Neutrophil (primary cell): ENCODE data around the gene ZBTB12.

Experiments
- H3K27ac ChIP-seq: fragments of 200-600 bp; sonication (generic); 2 replicates; pipeline ENCODE4 v1.5.1; 2016; ENCODE audit warnings: mild to moderate bottlenecking, moderate library complexity
- H3K27me3 ChIP-seq: fragments of 200-600 bp; sonication (generic); 2 replicates; pipeline ENCODE4 v1.6.0; 2016; ENCODE audit warnings: mild to moderate bottlenecking
- H3K36me3 ChIP-seq: fragments of 200-600 bp; sonication (generic); 2 replicates; pipeline ENCODE4 v1.5.1; 2017
- H3K4me1 ChIP-seq, 2 experiments: fragments of 200-600 bp in 1 of 2; sonication (generic) in 1 of 2; 1 replicate in 1 of 2; 2 replicates in 1 of 2; pipeline versions ENCODE4 v1.5.1 to v1.6.1; 2013 to 2016; ENCODE audit warnings: low read depth in 1 of 2, low read length in 1 of 2, mild to moderate bottlenecking in 1 of 2, moderate library complexity in 1 of 2; ENCODE audit not compliant: control insufficient read depth in 1 of 2, insufficient read depth in 1 of 2
- H3K4me3 ChIP-seq, 2 experiments: fragments of 200-600 bp in 1 of 2; sonication (generic) in 1 of 2; 1 replicate in 1 of 2; 2 replicates in 1 of 2; pipeline ENCODE4 v1.5.1; 2013 to 2016; ENCODE audit warnings: low read depth in 1 of 2, low read length in 1 of 2, mild to moderate bottlenecking in 1 of 2, moderate library complexity in 1 of 2
- H3K9me3 ChIP-seq: fragments of 200-600 bp; sonication (generic); 2 replicates; pipeline ENCODE4 v1.5.1; 2016
- CTCF ChIP-seq: fragments of 200-600 bp; sonication (generic); IDR thresholded peaks from 2 replicates; pipeline ENCODE4 v1.5.1; 2016; ENCODE audit warnings: antibody characterized with exemption

Gene ZBTB12

GRCh38 chr6:31897612-31898382, 4.1 kb downstream of the ZBTB12 start, which contains the start of gene EHMT2:
TSS of gene EHMT2 (minus strand) at chr6:31897698. CDS start at chr6:31897677, 21 bp downstream.
- Histone ChIP-seq H3K36me3 (no peaks in the 10 kb centered on the region), H3K27ac (peak within 1 kb of the TSS; percentile 77), H3K9me3 (no peaks in the 10 kb centered on the region), H3K27me3 (peaks cover 7% of the 10 kb centered on the region), H3K4me3 (peak within 1 kb of the TSS; percentile 89 to 91), H3K4me1 (peaks cover 30 to 31% of the 10 kb centered on the region in 2 experiments)
- peak; percentile 72 for TF ChIP-seq CTCF

DNA sequence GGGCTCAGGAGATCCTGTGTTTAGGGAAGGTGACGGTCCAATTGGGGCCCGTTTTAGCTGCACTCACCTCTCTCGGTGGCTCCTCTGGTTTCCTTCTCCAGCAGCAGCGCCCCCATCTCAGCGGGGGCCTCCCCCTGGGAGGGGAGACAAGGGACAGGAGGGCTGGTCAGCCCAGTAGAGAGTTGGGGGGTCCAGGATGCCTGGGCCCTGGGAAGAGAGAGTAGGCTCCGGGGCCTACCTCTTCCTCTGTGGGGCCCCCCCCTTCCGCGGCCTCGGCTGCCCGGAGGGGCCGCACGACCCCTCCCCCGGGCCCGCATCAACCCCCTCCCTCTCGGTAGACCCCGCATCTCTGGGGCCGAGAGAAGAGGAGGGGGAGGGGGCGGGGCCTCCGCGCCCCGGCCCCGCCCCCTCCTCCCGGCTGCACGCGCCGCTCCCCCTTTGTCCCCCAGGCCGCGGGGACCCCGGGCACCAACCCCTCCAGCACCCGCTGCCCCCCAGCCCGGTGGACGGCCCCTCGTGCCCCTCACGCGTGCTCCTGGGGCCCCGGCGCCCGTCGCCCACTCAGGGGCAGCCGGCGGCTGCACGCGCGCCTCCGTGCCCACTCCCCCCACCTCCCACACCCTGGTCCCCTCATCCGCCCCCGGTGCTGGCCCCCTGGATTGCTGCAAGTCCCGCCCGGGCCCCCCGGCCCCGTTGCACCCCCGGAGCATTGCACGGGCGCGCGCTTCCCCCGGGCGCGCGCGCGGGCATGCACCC, 4.9 kb downstream of the ZBTB12 start:
- peak overlapping the region; percentile 89 to 91 for H3K4me3 ChIP-seq
- H3K36me3 ChIP-seq, result peaks cover 4% of the 10 kb centered on the region
- peak overlapping the region; percentile 77 for H3K27ac ChIP-seq
- peaks cover 22 to 23% of the 10 kb centered on the region in 2 experiments for H3K4me1 ChIP-seq
- H3K27me3 ChIP-seq, result no peaks in the 10 kb centered on the region
- H3K9me3 ChIP-seq, result no peaks in the 10 kb centered on the region
- TF ChIP-seq CTCF, result no peak

DNA sequence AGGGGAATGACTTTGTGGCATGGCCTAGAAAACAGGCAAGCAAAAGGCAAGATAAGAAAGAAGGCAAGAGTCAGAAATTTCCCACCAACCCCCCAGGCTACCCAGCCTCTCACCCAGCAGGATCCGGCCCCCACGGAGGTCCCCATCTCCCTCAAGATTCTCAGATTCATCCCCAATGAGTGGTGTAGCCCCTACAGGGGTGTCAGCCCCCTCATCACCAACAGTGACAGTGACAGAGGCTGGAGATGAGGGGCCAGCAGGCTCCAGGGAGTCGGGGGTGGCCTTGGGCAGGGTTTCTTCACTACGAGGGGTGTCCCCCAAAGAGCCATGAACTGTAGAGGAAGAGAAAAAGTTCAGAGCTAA, 5.4 kb downstream of the ZBTB12 start:
- TF ChIP-seq CTCF, result no peak
- H3K4me1 ChIP-seq, result peaks cover 22 to 23% of the 10 kb centered on the region in 2 experiments
- H3K36me3 ChIP-seq, result peaks cover 4% of the 10 kb centered on the region
- H3K27me3 ChIP-seq, result no peaks in the 10 kb centered on the region
- no peaks in the 10 kb centered on the region for H3K9me3 ChIP-seq
- H3K4me3 ChIP-seq, result peak overlapping the region in 1 of 2 experiments; percentile 89
- H3K27ac ChIP-seq, result peak overlapping the region; percentile 77

DNA sequence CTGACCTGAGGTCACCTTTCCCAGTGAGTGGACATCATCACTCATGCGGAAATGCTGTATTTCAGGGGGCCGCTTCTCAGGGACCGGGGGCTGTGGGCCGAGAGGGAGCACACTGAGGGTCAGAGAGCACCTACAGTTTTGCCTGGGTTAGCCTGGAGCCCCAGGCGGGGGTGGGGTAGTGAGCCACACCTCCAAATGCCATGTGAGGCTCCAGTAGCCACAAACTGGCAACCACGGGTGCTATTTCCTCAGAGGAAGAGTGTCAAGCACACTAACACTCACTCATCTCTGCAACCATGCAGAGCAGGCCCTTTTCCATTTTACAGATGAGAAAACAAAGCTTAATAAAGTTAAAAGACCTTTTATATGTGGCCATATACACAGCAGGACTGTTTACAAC, 9.1 kb downstream of the ZBTB12 start:
- Histone ChIP-seq H3K27ac (no peak overlapping the region), H3K9me3 (no peaks in the 10 kb centered on the region), H3K4me3 (no peak overlapping the region), H3K4me1 (peaks cover 0 to 2% of the 10 kb centered on the region in 2 experiments), H3K27me3 (no peaks in the 10 kb centered on the region), H3K36me3 (peaks cover 11% of the 10 kb centered on the region)
- TF ChIP-seq CTCF, result no peak

DNA sequence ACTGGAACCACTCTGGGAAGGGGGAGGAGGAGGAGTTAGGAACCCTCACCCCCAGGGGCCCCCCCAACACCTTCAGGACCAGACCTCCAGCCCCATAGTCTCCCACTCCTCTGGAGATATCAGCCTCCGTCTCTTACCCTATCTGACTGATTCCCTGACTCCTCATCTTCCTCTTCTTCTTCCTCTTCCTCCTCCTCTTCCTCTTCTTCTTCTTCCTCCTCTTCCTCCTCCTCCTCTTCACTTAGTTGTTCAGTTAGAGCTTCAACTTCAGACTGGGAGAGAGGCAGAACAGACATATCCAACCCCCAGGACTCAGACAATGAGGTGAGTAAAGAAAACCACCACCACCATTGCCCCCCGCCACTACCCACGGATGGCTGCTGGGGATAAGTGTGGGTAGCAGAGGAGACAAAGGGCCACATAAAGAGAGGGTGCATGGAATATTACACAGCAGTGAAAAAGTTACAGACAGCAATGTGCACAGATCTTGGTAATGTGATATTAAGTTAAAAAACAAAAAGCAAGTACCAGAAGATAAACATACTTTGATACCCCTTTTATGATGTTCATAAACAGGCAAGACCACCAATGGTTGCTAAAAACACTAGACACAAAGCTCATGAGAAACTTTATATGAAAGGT, 12.4 kb downstream of the ZBTB12 start:
- Histone ChIP-seq H3K36me3 (peaks cover 33% of the 10 kb centered on the region), H3K27me3 (no peaks in the 10 kb centered on the region), H3K9me3 (no peaks in the 10 kb centered on the region), H3K4me3 (no peak overlapping the region), H3K27ac (no peak overlapping the region), H3K4me1 (no peaks in the 10 kb centered on the region)
- no peak for TF ChIP-seq CTCF
